ENCODE data around the gene LCE1D. TPM values are rescaled to one million over a fixed set of nuclear protein-coding genes. Genes with fewer than 3 reads are reported as not detected.

Gene LCE1D
- total and polyA plus RNA-seq, 2 donors (not counting 1 experiment from before 2014, with no cell fraction given): not detected

DNA sequence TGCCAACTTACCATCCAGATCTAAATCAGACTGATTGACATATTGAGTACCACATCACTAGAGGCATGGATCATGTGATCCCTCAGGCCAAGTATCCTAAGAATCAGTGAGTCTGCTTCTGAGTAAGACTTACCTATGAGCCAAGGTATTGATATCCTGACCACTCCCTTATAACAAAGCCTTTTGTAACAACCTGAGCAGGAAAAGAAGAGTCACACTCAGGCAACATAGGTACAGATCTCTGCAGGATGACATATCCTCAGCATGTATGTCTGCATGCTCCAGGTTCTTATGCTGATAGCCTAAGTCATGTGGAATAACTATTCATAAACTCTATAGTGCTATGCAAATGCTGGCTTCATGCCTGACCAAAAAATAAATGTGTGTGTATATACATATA, 28.4 kb downstream of the LCE1D start:
- H3K27ac ChIP-seq (ENCODE audit: insufficient read depth, low read length): no peak overlapping the region

DNA sequence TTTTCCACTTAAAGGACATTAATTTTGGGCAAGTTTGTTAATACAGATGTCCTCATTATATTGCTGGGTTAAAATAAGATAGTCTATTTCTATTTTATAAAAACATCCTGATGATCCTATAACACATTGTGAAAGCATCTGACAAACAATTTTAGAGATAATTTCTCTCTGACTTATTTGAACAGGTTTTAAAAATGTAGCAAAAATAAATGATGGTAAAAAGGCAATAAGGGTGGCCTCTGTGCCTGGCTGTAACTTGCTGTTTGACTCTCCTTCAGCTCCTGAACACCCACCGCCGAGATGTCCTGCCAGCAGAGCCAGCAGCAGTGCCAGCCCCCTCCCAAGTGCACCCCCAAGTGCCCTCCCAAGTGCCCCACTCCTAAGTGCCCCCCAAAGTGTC, 30.7 kb downstream of the LCE1D start, which contains the start of gene LCE1A:
TSS of gene LCE1A (plus strand) at position 301 of the 400 bp plus-strand sequence. CDS start at position 301, 0 bp downstream.
- H3K79me2 ChIP-seq (ENCODE audit: control insufficient read depth, insufficient read depth, low read length): no peaks in the 10 kb centered on the region
- H3K27ac ChIP-seq (ENCODE audit: insufficient read depth, low read length): no peak within 1 kb of the TSS
- H3K4me3 ChIP-seq (replicated peaks in 1 of 4; ENCODE audit: control extremely low read depth in 1 of 4, insufficient read depth in 1 of 4, low read depth in 3 of 4, low read length in 4 of 4): no peak within 1 kb of the TSS
- H3K4me1 ChIP-seq (ENCODE audit: control insufficient read depth, extremely low read depth, insufficient read depth, low read length): no peaks in the 10 kb centered on the region
- H3K27me3 ChIP-seq (ENCODE audit: control insufficient read depth, insufficient read depth, low read length): peaks cover 2% of the 10 kb centered on the region
- H3K36me3 ChIP-seq (ENCODE audit: control insufficient read depth, insufficient read depth, low read length): no peaks in the 10 kb centered on the region
- no peak within 1 kb of the TSS for H2AFZ ChIP-seq (ENCODE audit: low read length)
- H4K20me1 ChIP-seq (ENCODE audit: control insufficient read depth, extremely low read depth, insufficient read depth, low read length): no peaks in the 10 kb centered on the region
- DNase-seq (ENCODE audit: low read depth in 2 of 2): no peak
- TF ChIP-seq, protein P1, sequence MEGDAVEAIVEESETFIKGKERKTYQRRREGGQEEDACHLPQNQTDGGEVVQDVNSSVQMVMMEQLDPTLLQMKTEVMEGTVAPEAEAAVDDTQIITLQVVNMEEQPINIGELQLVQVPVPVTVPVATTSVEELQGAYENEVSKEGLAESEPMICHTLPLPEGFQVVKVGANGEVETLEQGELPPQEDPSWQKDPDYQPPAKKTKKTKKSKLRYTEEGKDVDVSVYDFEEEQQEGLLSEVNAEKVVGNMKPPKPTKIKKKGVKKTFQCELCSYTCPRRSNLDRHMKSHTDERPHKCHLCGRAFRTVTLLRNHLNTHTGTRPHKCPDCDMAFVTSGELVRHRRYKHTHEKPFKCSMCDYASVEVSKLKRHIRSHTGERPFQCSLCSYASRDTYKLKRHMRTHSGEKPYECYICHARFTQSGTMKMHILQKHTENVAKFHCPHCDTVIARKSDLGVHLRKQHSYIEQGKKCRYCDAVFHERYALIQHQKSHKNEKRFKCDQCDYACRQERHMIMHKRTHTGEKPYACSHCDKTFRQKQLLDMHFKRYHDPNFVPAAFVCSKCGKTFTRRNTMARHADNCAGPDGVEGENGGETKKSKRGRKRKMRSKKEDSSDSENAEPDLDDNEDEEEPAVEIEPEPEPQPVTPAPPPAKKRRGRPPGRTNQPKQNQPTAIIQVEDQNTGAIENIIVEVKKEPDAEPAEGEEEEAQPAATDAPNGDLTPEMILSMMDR (conservative IDR thresholded peaks at IDR 0.05 in 1 of 2, IDR thresholded peaks at IDR 0.05 in 1 of 2; ENCODE audit: low read depth in 1 of 2, low read length in 2 of 2): no peak
- H3K9ac ChIP-seq (ENCODE audit: insufficient read depth, low read length): no peak within 1 kb of the TSS
- H3K4me2 ChIP-seq (ENCODE audit: extremely low read depth, insufficient read depth, low read length): no peak within 1 kb of the TSS
- H3K9me3 ChIP-seq (ENCODE audit: control insufficient read depth, insufficient read depth, low read depth, low read length): no peaks in the 10 kb centered on the region

More for the DNA sequence above, 28.4 kb downstream of the LCE1D start:
- no peak for TF ChIP-seq EZH2 (IDR thresholded peaks at IDR 0.05; ENCODE audit: low read length, missing control alignments)
- TF ChIP-seq, protein P1 (conservative IDR thresholded peaks at IDR 0.05 in 1 of 2, IDR thresholded peaks at IDR 0.05 in 1 of 2; ENCODE audit: low read depth in 1 of 2, low read length in 2 of 2): no peak
- H3K4me2 ChIP-seq (ENCODE audit: extremely low read depth, insufficient read depth, low read length): no peak overlapping the region
- H3K9ac ChIP-seq (ENCODE audit: insufficient read depth, low read length): no peak overlapping the region
- peaks cover 2% of the 10 kb centered on the region for H3K27me3 ChIP-seq (ENCODE audit: control insufficient read depth, insufficient read depth, low read length)
- no peaks in the 10 kb centered on the region for H3K79me2 ChIP-seq (ENCODE audit: control insufficient read depth, insufficient read depth, low read length)
- H3K9me3 ChIP-seq (ENCODE audit: control insufficient read depth, insufficient read depth, low read depth, low read length): no peaks in the 10 kb centered on the region
- no peak for DNase-seq (ENCODE audit: low read depth in 2 of 2)
- no peaks in the 10 kb centered on the region for H4K20me1 ChIP-seq (ENCODE audit: control insufficient read depth, extremely low read depth, insufficient read depth, low read length)
- no peak overlapping the region for H3K4me3 ChIP-seq (replicated peaks in 1 of 4; ENCODE audit: control extremely low read depth in 1 of 4, insufficient read depth in 1 of 4, low read depth in 3 of 4, low read length in 4 of 4)
- H3K36me3 ChIP-seq (ENCODE audit: control insufficient read depth, insufficient read depth, low read length): no peaks in the 10 kb centered on the region
- H2AFZ ChIP-seq (ENCODE audit: low read length): no peak overlapping the region
- no peaks in the 10 kb centered on the region for H3K4me1 ChIP-seq (ENCODE audit: control insufficient read depth, extremely low read depth, insufficient read depth, low read length)

DNA sequence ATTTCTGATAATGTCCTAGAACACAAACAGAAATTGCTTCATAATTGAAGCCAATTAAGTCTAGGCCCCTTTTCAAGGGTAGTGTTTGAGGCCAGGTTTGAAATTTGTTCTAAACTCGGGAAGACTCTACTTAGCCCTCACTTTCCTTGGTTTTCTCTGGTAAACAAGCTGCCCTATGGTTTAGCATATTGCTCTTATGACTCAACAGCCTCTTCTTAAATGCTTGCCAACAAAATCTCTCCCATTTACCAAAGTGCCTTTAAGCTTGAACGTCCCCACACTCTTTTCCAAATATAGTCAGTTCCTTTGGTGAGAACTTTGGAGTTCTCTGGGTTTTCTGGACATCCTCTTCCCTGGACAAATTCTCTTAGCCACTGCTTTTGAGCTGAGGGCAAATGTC, 40.3 kb downstream of the LCE1D start:
- Histone ChIP-seq H2AFZ (ENCODE audit: low read length) (no peak overlapping the region), H4K20me1 (ENCODE audit: control insufficient read depth, extremely low read depth, insufficient read depth, low read length) (no peaks in the 10 kb centered on the region), H3K36me3 (ENCODE audit: control insufficient read depth, insufficient read depth, low read length) (no peaks in the 10 kb centered on the region), H3K4me3 (replicated peaks in 1 of 4; ENCODE audit: control extremely low read depth in 1 of 4, insufficient read depth in 1 of 4, low read depth in 3 of 4, low read length in 4 of 4) (no peak overlapping the region), H3K4me1 (ENCODE audit: control insufficient read depth, extremely low read depth, insufficient read depth, low read length) (no peaks in the 10 kb centered on the region), H3K27ac (ENCODE audit: insufficient read depth, low read length) (no peak overlapping the region), H3K9me3 (ENCODE audit: control insufficient read depth, insufficient read depth, low read depth, low read length) (no peaks in the 10 kb centered on the region), H3K79me2 (ENCODE audit: control insufficient read depth, insufficient read depth, low read length) (no peaks in the 10 kb centered on the region), H3K4me2 (ENCODE audit: extremely low read depth, insufficient read depth, low read length) (no peak overlapping the region), H3K9ac (ENCODE audit: insufficient read depth, low read length) (no peak overlapping the region), H3K27me3 (ENCODE audit: control insufficient read depth, insufficient read depth, low read length) (no peaks in the 10 kb centered on the region)
- DNase-seq (ENCODE audit: low read depth in 2 of 2): no peak
- TF ChIP-seq, protein P1 (conservative IDR thresholded peaks at IDR 0.05 in 1 of 2, IDR thresholded peaks at IDR 0.05 in 1 of 2; ENCODE audit: low read depth in 1 of 2, low read length in 2 of 2): no peak
- no peak for TF ChIP-seq EZH2 (IDR thresholded peaks at IDR 0.05; ENCODE audit: low read length, missing control alignments)
